Smooth muscle cell of the pulmonary artery (primary cell): Measurements from ENCODE around the gene CBLIF. TPM values are rescaled to one million over a fixed set of nuclear protein-coding genes. Genes with fewer than 3 reads are reported as not detected.

Source experiments
- total RNA-seq: library from RNA; depleted of rRNA; stranded (reverse); fragments of >200 nt; gene quantifications from 2 replicates; pipeline ENCODE4 v1.2.3, GENCODE V29; 2014

CBLIF gene
- not detected in 2 replicates for total RNA-seq

DNA sequence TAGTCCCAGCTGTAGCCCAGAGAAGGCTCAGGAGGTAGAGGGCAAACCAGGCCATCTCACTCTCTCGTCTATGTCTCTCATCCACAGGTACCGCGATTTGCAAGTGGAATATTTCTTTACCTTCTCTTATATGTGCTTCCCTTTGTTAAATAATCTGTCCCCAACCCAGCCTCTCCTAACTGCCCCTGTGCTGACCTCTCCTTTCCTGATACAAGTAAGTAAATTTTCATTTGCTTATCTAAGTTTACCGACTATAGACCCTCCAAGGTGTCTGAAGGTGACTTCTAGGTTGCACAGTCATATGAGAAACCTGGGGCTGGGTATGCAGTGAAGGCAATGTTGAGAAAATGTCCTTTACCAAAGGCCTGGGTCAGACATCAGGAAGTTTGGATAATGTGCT, at the start of gene CBLIF:
CBLIF (minus strand) TSS at position 101 of the 400 bp plus-strand sequence; CDS start at position 55, 46 bp downstream.

DNA sequence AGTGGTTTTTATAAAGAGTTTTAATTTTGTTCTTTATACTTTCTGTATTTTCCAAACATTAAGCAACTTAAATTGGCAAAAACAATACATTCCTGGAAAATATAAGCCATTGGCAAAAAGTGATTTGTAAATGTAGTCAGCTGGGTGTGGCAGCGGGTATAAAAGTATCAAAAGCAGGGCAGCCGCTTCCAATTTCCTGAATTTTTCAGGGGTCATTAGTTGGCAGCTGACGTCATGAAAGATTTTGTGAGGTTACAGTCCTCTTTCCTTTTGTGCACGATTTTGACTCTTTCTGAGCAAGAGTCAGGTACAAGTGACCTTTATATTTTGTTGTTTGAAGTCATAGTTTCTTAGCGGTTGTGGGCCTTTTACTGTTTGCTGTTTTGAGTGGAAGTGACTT, 33.3 kb upstream of the CBLIF start, which contains the start of gene OOSP3:
OOSP3 (plus strand) TSS at position 208 of the 400 bp plus-strand sequence; CDS start at position 235, 27 bp downstream.

DNA sequence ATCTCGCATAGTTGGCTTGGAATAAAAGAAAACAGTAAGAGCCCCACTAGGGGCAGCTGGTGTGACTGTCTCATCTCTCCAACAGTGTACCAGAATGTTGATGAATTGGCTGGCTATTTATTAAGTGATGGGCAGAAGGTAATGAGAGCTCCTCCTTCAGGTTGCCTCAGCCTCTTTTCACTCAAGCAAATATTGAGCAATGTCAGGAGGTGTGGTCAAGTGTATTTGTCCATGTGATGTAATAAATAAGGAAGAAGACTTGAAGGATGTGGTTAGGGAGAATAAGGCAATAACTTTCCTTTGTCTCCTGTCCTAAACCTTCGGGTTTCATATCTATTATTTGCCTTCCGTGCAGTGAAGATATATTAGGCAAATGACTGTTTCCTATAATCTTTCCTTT, 21.1 kb upstream of the CBLIF start, which contains the start of gene TCN1:
TCN1 (minus strand) TSS at position 91 of the 400 bp plus-strand sequence; CDS start at position 74, 17 bp downstream.

DNA sequence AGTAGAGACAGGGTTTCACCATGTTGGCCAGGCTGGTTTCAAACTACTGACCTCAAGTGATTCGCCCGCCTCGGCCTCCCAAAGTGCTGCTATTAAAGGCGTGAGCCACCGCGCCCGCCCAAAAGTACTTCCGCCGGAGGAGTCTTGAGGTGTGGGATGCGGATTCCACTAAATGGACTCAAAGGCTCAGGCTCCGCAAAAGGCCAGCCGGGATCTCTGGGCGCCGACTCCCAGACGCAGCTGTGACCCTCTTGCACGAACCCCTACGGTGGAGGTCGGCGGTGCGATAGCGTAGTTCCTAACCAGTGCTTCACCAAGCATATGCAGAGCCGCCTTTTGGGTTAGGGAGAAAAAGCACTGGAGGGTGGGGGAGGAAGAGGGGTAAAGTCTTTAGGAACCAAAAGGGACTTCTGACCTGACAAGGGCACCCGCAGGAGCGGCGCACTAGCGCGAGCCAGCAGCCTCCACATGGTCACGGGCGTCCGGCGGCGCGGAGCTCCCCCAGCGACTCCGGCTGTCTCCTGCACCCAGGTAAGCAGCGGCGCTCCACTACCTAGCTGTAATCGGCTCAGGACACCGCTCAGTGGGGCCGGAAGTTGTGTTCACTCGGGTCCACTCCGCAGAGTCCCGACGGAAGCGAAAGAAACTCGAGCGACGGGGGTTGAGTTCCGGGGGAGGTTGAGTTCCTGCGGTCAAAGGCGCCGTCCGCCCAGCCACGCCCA, 34.9 kb downstream of the CBLIF start, which contains the start of gene MRPL16:
MRPL16 (minus strand) TSS at position 590 of the 722 bp plus-strand sequence; CDS start at position 470, 120 bp downstream.

Other genes starting within 250 kb of the CBLIF start
- gene OSBP, start 229.7 kb downstream of the CBLIF start, total RNA-seq: 43.5 and 49.1 TPM in 2 replicates
- gene PATL1, start 176.5 kb downstream of the CBLIF start, total RNA-seq: 9.9 and 13.8 TPM in 2 replicates
- not detected in 2 replicates for gene OR10V1, start 131.7 kb downstream of the CBLIF start, total RNA-seq
- 11.5 and 20.2 TPM in 2 replicates for gene STX3, start 90.1 kb downstream of the CBLIF start, total RNA-seq
- 25.7 and 26.9 TPM in 2 replicates for gene MRPL16, start 34.7 kb downstream of the CBLIF start, total RNA-seq
- not detected in 2 replicates for gene TCN1, start 21.0 kb upstream of the CBLIF start, total RNA-seq
- not detected in 2 replicates for gene OOSP3, start 33.3 kb upstream of the CBLIF start, total RNA-seq
- not detected in 2 replicates for gene OOSP1, start 92.9 kb upstream of the CBLIF start, total RNA-seq
- not detected in 2 replicates for gene OOSP4A, start 118.5 kb upstream of the CBLIF start, total RNA-seq
- gene OOSP4B, start 171.7 kb upstream of the CBLIF start, total RNA-seq: not detected in 2 replicates
- gene OOSP2, start 194.9 kb upstream of the CBLIF start, total RNA-seq: not detected in 2 replicates
- gene MS4A3, start 211.2 kb upstream of the CBLIF start, total RNA-seq: not detected in 2 replicates
- gene MS4A2, start 243.2 kb upstream of the CBLIF start, total RNA-seq: 0.03 TPM in 1 of 2 replicates, not detected in the other